ENCODE data around the gene OARD1. TPM values are rescaled to one million over a fixed set of nuclear protein-coding genes. Genes with fewer than 3 reads are reported as not detected.

The OARD1 gene
- polyA plus RNA-seq, 1 donor, result 66.1 TPM

DNA sequence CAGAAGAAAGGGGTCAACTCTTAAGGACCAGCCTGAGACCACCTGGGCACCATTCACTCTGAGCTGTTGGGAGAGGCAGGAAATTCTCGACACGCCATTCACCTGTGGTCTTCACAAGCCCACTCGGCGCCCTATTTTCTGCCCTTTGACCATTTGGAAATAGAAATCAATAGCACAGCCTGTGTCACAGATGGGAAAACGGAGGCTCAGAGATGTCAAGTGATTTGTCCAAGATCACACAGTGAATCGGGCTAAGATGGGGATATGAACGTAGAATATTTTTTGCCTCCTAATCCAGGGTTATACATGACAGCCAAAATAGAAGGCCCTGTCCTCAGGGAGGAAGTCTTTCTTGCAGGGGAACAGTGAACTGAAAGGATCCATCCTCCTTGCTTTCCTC, 22.2 kb downstream of the OARD1 start:
- DNase-seq, result no peak

DNA sequence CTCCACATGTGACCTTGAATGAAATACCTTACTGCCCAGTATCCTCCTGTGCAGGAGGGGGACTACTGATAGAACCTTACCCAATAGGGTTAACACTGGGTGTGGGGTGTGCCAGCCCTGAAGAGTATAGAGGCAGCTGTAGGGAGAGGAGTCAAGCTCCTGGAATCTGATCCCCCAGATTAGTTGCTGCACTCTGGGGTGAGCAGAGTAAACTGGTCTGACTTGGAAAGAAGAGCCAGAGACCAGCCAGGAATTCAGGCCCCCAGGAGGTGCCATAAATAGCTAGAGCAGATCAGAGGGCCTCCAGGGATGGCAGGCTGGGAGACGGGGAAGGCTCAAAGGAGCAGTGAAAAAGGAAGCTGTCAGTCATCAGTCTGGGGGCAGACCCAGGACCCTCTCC, 22.6 kb downstream of the OARD1 start:
- no peak for DNase-seq

- no peak for DNase-seq
Measured at GRCh38 chr6:41047745-41048732, 24.1 kb downstream of the OARD1 start.

DNA sequence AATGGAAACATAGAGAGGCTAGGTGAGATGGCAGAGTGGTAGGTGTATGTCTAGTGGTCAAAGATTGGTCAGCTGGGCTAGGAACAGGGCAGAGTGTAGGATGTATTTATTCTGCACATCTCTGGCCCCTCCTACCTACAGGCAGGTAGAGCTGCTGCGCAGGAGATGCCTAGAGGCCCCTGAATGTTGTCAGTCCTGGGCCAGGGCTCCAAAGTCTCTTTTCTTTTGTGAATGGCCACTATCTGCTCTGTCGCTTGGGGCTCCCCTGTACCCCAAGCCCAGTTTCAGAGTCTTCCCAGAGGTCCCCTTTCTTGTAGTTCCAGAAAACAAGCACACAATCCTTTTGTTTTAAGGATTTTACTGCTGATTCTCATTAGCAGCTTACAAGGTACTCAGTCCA, 24.9 kb downstream of the OARD1 start:
- no peak for DNase-seq

- DNase-seq, result no peak
Measured at GRCh38 chr6:41046084-41046483, 26.1 kb downstream of the OARD1 start.

- no peak for DNase-seq
Measured at GRCh38 chr6:41045664-41046063, 26.5 kb downstream of the OARD1 start.

DNA sequence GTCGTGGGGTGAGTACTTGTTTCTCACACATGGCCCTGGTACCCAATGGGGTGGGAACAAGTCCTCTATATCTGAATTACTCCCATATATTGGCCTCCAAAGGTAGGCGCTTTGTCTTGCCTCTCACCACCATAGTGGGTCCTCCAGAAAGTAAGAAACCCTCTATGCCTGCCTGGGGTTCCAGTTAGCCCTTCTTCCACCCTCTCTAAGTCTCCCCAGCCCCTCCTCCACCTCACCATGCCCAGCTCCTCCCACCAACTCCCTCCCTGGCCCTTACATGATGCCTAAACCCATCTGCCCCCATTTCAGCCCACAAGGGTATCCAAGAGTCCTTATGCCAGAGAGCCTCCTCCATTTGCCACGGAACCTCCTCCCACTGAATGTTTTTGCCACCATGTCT, 29.0 kb downstream of the OARD1 start:
- DNase-seq, result no peak

DNA sequence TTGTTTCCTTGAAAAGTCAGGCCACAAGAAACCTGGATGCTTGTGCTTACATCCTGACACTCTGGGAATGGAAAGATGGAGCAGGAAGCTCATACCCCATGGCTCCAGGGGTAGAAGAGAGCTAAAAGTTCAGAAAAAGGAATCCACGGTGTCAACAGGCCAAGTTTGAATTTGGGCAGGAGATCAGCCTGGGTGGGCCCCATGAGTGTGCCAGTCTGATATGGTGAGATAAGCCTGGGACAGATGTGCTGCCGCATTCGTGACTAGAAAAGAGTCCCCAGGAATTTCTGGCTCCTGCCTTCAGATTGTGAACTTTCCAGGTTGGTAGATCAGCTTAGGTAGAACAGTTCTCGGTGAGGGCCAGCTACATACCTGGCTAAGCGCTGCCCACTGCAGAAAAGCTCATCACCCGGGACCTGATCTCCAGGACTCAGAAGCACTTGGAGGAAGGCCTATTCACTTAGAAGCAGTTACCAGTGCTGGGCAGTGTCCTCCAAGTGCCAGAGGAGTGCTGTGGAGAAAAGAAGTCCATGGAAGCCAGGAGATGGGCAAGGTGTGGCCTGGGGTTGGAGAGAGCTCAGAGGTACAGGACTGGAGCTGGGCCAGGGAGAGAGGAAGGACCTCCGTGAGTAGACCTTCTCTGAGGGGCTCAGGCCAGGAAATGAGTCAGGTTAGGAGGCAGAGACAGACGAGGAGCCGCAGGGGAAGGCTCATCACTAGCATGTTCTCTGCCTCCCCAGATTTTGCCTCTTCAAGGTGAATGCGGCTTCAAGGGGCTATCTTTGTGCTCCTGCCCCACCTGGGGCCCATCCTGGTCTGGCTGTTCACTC, 29.7 kb downstream of the OARD1 start, which contains the start of gene TSPO2:
Gene TSPO2, plus strand, starts transcription at position 242 of the 830 bp plus-strand sequence. Its CDS starts 519 bp downstream, at position 761.
- no peak for DNase-seq

- no peak for DNase-seq
Measured at GRCh38 chr6:41040940-41041536, 31.1 kb downstream of the OARD1 start.

- DNase-seq, result no peak
Measured at GRCh38 chr6:41040101-41040939, 31.8 kb downstream of the OARD1 start.

GRCh38 chr6:41039060-41039998, 32.8 kb downstream of the OARD1 start, which contains the start of gene UNC5CL:
TSS of gene UNC5CL (minus strand) at chr6:41039221. CDS start at chr6:41035074, 4,147 bp downstream.
- no peak for DNase-seq

DNA sequence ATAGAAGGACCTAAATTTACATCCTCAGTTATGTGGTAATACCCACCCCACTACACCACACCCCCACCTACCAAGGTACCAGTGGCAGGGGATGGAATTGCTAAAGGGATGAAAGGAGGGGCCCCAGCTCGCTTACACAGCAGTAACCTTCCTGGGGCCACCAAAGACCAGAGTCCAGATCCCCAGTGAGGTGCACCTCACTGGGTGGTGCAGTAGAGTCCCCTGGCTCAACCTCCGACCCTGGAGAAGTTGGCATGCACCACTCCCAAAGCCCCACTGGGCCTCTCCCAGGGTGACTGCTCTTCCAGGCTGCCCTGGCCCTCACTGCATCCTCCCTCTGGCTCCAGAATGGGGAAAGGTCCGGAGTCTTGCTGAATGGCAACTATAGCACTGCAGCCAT, 34.0 kb downstream of the OARD1 start:
- DNase-seq, result no peak

- DNase-seq, result no peak
Measured at GRCh38 chr6:41037107-41037900, 34.9 kb downstream of the OARD1 start.

DNA sequence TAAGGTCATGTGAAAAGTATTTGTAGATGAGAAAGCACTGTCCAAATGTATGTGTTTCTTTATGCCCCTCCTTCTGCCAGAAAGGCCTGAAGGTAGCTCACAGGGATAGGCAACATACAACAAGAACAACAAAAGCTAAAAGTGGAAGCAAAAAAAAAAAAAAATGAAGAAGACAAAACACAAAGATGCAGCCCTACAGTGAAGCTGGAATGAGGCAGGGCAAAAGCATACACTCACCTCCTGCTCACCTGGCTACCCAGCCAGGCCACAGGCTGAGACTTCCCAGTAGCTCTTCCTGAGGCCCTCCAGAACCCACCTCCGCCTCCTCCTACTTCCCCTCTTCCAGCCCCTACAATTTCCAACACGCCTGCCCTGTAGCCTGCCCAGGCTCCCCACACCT, 35.6 kb downstream of the OARD1 start:
- DNase-seq, result no peak

- DNase-seq, result no peak
Measured at GRCh38 chr6:41036186-41036585, 36.0 kb downstream of the OARD1 start.

DNA sequence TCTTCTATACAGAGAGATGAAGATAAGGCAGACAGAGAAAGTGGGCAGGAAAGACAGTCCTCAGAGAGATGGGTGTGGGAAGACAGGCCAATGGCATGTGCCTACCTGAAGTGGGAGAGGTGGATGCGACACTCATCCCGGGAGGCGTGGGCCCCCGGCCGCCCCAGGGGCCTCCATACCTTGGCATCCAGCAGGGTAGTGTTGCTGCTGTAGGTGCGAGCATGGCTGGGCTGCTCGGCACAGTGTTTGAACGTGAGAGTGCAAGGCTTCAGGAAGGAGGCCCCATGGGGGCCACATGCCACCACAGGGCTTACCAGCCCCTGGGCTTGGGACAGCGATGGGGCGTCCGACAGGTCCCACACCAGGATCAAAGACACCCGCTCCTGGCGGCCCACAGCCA, 38.4 kb downstream of the OARD1 start:
- no peak for DNase-seq

DNA sequence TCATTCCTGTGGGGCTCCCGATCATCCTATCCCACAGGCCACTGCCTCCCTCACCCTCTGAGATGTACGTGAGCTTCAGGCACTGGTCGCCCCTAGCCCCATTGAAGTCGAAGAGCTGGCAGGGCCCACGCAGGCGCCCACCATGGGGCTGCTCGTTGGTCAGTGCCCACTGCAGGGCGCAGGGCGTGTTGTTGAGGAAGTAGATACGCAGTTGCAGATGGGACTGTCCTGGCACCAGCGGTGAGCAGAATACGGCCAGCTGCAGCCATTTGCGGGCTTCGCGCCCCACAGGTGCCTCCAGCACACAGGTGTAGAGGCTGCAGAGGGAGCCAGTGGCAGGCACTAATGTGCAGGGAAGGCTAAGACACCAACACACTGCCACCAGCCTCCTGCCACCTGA, 39.3 kb downstream of the OARD1 start:
- no peak for DNase-seq

- DNase-seq, result peak; percentile 64
Measured at GRCh38 chr6:41028561-41029412, 43.4 kb downstream of the OARD1 start.

Measured in left kidney (tissue), 2 donors.